K562 (cell line): ENCODE results near the gene BTN3A1. TPM values are rescaled to one million over a fixed set of nuclear protein-coding genes. Genes with fewer than 3 reads are reported as not detected.

ENCODE experiments used
- HCFC1 ChIP-seq: IDR thresholded peaks from 2 replicates; pipeline ENCODE4 v1.6.1; 2012; ENCODE audit warnings: low read depth, low read length, improper control_type of control experiment
- MECOM ChIP-seq: fragments of 250-450 bp; sonication (Bioruptor Pico); IDR thresholded peaks from 2 replicates; pipeline ENCODE4 v1.8.0; 2022; ENCODE audit warnings: inconsistent platforms
- MTA1 ChIP-seq: fragments of 450-650 bp; IDR thresholded peaks from 2 replicates; pipeline ENCODE4 v1.6.1; 2017; ENCODE audit warnings: borderline replicate concordance
- NFIX ChIP-seq: fragments of 250-450 bp; sonication (Bioruptor Pico); IDR thresholded peaks from 2 replicates; pipeline ENCODE4 v1.4.0; 2020; ENCODE audit warnings: low read depth, mild to moderate bottlenecking, moderate library complexity
- POLR2AphosphoS2 ChIP-seq: IDR thresholded peaks from 2 replicates; pipeline ENCODE4 v1.6.1; 2012; ENCODE audit warnings: low read length, improper control_type of control experiment
- STAT5B ChIP-seq: fragments of 250-450 bp; sonication (Bioruptor Pico); IDR thresholded peaks from 2 replicates; pipeline ENCODE4 v1.8.0; 2021; ENCODE audit warnings: mild to moderate bottlenecking, inconsistent platforms
- ZNF436 ChIP-seq: fragments of 250-450, 450-650 bp; sonication (Bioruptor Pico); formaldehyde crosslinking; IDR thresholded peaks from 2 replicates; pipeline ENCODE4 v1.7.0; 2020; ENCODE audit warnings: mild to moderate bottlenecking
- ZNF780A ChIP-seq: fragments of 250-450 bp; sonication (Bioruptor Pico); IDR thresholded peaks from 2 replicates; pipeline ENCODE4 v1.5.0; 2021; ENCODE audit warnings: mild to moderate bottlenecking
- polyA plus RNA-seq, 8 experiments: library from polyadenylated mRNA; depleted of rRNA in 4 of 8; stranded (reverse) in 5 of 8; unstranded in 3 of 8; fragments of >200 nt; fragmentation: Nextera tagmentation in 2 of 8; fragmentation: Illumina TruSeq in 1 of 8; extraction: Ambion mirVana in 2 of 8; extraction: Trizol in 1 of 8; gene quantifications; 2 replicates each; pipeline versions ENCODE4 v1.2.1 to v1.2.3, GENCODE V29; 2011 to 2014; ENCODE audit warnings: inconsistent platforms in 1 of 8, missing spikeins in 1 of 8
- total RNA-seq, 7 experiments: library from RNA; depleted of rRNA in 6 of 7; stranded (reverse); fragments of >200 nt in 6 of 7; fragmentation: Illumina TruSeq in 2 of 7; extraction: Trizol in 2 of 7; gene quantifications; 2 replicates each; pipeline versions ENCODE4 v1.2.1 to v1.2.3, GENCODE V29; 2011 to 2021; ENCODE audit warnings: low replicate concordance in 1 of 7
- TF ChIP-seq, protein P1 (sequence below): fragments of 250-450 bp; sonication (Bioruptor Pico); IDR thresholded peaks from 2 replicates; pipeline ENCODE4 v1.5.0; 2021

BTN3A1 gene
- total and polyA plus RNA-seq, 9 of the 15 experiments (the other 6 are each of a cell fraction or from before 2014, with no cell fraction given), result 0.84 to 8.5 (median 3.9) TPM

DNA sequence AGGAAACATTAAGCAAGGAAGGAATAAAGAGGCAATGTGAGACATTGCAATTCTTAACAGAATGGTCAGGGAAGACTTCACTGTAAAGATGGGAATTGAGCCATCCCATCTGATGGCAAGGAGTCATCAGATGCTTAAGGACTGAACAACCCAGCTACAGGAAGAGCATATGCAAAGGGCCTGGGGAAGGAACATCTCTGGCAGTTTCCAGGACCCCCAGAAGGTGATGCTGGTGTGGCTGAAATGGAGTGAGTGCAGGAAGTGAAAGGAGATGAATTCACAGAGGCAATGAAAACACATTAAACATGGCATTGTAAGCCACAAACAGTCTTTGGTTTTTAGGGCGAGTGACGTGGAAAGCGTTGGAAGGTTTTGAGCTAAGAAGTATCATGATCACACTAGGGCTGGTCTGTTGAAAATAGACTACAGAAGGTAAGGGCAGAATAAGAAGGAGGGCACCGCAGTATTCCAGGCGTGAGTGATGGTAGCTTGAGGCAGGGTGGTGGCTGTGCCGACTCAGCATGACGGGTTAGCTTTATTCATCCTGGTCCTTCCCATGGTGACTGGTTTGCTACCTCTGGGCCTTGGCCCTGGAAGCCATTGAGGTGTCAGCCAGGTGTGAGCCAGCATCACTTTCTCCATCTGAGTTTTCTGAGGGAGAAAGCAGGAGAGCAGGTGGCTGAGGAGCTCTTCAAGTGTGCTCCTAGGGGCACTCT is 62.5 kb downstream of the BTN3A1 start (continued):
- TF ChIP-seq, protein P1, sequence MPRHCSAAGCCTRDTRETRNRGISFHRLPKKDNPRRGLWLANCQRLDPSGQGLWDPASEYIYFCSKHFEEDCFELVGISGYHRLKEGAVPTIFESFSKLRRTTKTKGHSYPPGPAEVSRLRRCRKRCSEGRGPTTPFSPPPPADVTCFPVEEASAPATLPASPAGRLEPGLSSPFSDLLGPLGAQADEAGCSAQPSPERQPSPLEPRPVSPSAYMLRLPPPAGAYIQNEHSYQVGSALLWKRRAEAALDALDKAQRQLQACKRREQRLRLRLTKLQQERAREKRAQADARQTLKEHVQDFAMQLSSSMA (CRISPR knock-in tag), result no peak
- no peak for TF ChIP-seq ZNF436 (CRISPR knock-in tag)
- no peak for TF ChIP-seq NFIX
- no peak for TF ChIP-seq POLR2AphosphoS2
- no peak for TF ChIP-seq MECOM
- no peak for TF ChIP-seq ZNF780A (CRISPR knock-in tag)
- no peak for TF ChIP-seq HCFC1
- TF ChIP-seq MTA1, result no peak
- no peak for TF ChIP-seq STAT5B (CRISPR knock-in tag)

Other genes starting within 250 kb of the BTN3A1 start
- 2.7 and 3.1 TPM in 2 replicates for gene BTN3A2, start 37.1 kb upstream of the BTN3A1 start, total RNA-seq (2014; rRNA removed)
- 5.8 and 6.8 TPM in 2 replicates for gene BTN3A2, start 37.1 kb upstream of the BTN3A1 start, total RNA-seq (2014; rRNA removed; fragmentation: Illumina TruSeq; extraction: Trizol)
- gene BTN3A2, start 37.1 kb upstream of the BTN3A1 start, total RNA-seq (2015; rRNA removed; fragmentation: Illumina TruSeq; extraction: Trizol), result 4.4 and 5.3 TPM in 2 replicates
- gene BTN3A2, start 37.1 kb upstream of the BTN3A1 start, total RNA-seq (2021), result 5.1 and 6.4 TPM in 2 replicates
- 10.1 and 11.2 TPM in 2 replicates for gene BTN3A2, start 37.1 kb upstream of the BTN3A1 start, polyA plus RNA-seq (2011; rRNA removed)
- gene BTN3A2, start 37.1 kb upstream of the BTN3A1 start, polyA plus RNA-seq (2014; fragmentation: Illumina TruSeq; extraction: Trizol), result 6.1 and 7.6 TPM in 2 replicates
- gene BTN3A2, start 37.1 kb upstream of the BTN3A1 start, polyA plus RNA-seq (2014; fragmentation: Nextera tagmentation; extraction: Ambion mirVana), result 1 to 10 TPM; 3.5 to 7.5 TPM
- gene BTN3A2, start 37.1 kb upstream of the BTN3A1 start, polyA plus RNA-seq (2014; rRNA removed), result 6.2 and 7.7 TPM in 2 replicates
- gene BTN2A2, start 19.2 kb upstream of the BTN3A1 start, total RNA-seq (2014; rRNA removed), result 5.9 and 8.1 TPM in 2 replicates
- 10.0 and 10.1 TPM in 2 replicates for gene BTN2A2, start 19.2 kb upstream of the BTN3A1 start, total RNA-seq (2014; rRNA removed; fragmentation: Illumina TruSeq; extraction: Trizol)
- 7.9 and 8.6 TPM in 2 replicates for gene BTN2A2, start 19.2 kb upstream of the BTN3A1 start, total RNA-seq (2015; rRNA removed; fragmentation: Illumina TruSeq; extraction: Trizol)
- 10.1 and 11.5 TPM in 2 replicates for gene BTN2A2, start 19.2 kb upstream of the BTN3A1 start, total RNA-seq (2021)
- gene BTN2A2, start 19.2 kb upstream of the BTN3A1 start, polyA plus RNA-seq (2011; rRNA removed), result 15.5 and 17.1 TPM in 2 replicates
- gene BTN2A2, start 19.2 kb upstream of the BTN3A1 start, polyA plus RNA-seq (2014; fragmentation: Illumina TruSeq; extraction: Trizol), result 9.1 and 9.3 TPM in 2 replicates
- gene BTN2A2, start 19.2 kb upstream of the BTN3A1 start, polyA plus RNA-seq (2014; fragmentation: Nextera tagmentation; extraction: Ambion mirVana), result 10 to 100 TPM in 1 of 2 experiments, 1 to 10 TPM in 1; 8.4 to 11.7 TPM
- gene BTN2A2, start 19.2 kb upstream of the BTN3A1 start, polyA plus RNA-seq (2014; rRNA removed), result 10.2 and 11.9 TPM in 2 replicates
- gene BTN3A3, start 38.2 kb downstream of the BTN3A1 start, total RNA-seq (2014; rRNA removed), result 0.45 and 1.0 TPM in 2 replicates
- gene BTN3A3, start 38.2 kb downstream of the BTN3A1 start, total RNA-seq (2014; rRNA removed; fragmentation: Illumina TruSeq; extraction: Trizol), result 1.2 and 1.4 TPM in 2 replicates
- gene BTN3A3, start 38.2 kb downstream of the BTN3A1 start, total RNA-seq (2015; rRNA removed; fragmentation: Illumina TruSeq; extraction: Trizol), result 0.98 and 1.3 TPM in 2 replicates
- 1.4 and 1.5 TPM in 2 replicates for gene BTN3A3, start 38.2 kb downstream of the BTN3A1 start, total RNA-seq (2021)
- 3.5 and 7.6 TPM in 2 replicates for gene BTN3A3, start 38.2 kb downstream of the BTN3A1 start, polyA plus RNA-seq (2011; rRNA removed)
- 0.71 and 1.00 TPM in 2 replicates for gene BTN3A3, start 38.2 kb downstream of the BTN3A1 start, polyA plus RNA-seq (2014; fragmentation: Illumina TruSeq; extraction: Trizol)
- under 1 TPM; 0.21 to 0.41 TPM for gene BTN3A3, start 38.2 kb downstream of the BTN3A1 start, polyA plus RNA-seq (2014; fragmentation: Nextera tagmentation; extraction: Ambion mirVana)
- gene BTN3A3, start 38.2 kb downstream of the BTN3A1 start, polyA plus RNA-seq (2014; rRNA removed), result 1.1 and 1.3 TPM in 2 replicates
- gene BTN2A1, start 55.7 kb downstream of the BTN3A1 start, total RNA-seq (2014; rRNA removed), result 6.7 and 6.8 TPM in 2 replicates
- 17.2 and 17.6 TPM in 2 replicates for gene BTN2A1, start 55.7 kb downstream of the BTN3A1 start, total RNA-seq (2014; rRNA removed; fragmentation: Illumina TruSeq; extraction: Trizol)
- gene BTN2A1, start 55.7 kb downstream of the BTN3A1 start, total RNA-seq (2015; rRNA removed; fragmentation: Illumina TruSeq; extraction: Trizol), result 15.9 and 16.2 TPM in 2 replicates
- 13.0 and 13.5 TPM in 2 replicates for gene BTN2A1, start 55.7 kb downstream of the BTN3A1 start, total RNA-seq (2021)
- 18.9 and 23.2 TPM in 2 replicates for gene BTN2A1, start 55.7 kb downstream of the BTN3A1 start, polyA plus RNA-seq (2011; rRNA removed)
- gene BTN2A1, start 55.7 kb downstream of the BTN3A1 start, polyA plus RNA-seq (2014; fragmentation: Illumina TruSeq; extraction: Trizol), result 19.4 and 22.1 TPM in 2 replicates
- gene BTN2A1, start 55.7 kb downstream of the BTN3A1 start, polyA plus RNA-seq (2014; fragmentation: Nextera tagmentation; extraction: Ambion mirVana), result 10 to 100 TPM in 1 of 2 experiments, 1 to 10 TPM in 1; 7.0 to 16.4 TPM
- 18.0 and 21.7 TPM in 2 replicates for gene BTN2A1, start 55.7 kb downstream of the BTN3A1 start, polyA plus RNA-seq (2014; rRNA removed)
- gene BTN1A1, start 98.0 kb downstream of the BTN3A1 start, total RNA-seq (2014; rRNA removed), result 0.09 TPM in 1 of 2 replicates, not detected in the other
- gene BTN1A1, start 98.0 kb downstream of the BTN3A1 start, total RNA-seq (2014; rRNA removed; fragmentation: Illumina TruSeq; extraction: Trizol), result 0.15 TPM in 1 of 2 replicates, not detected in the other
- gene BTN1A1, start 98.0 kb downstream of the BTN3A1 start, total RNA-seq (2015; rRNA removed; fragmentation: Illumina TruSeq; extraction: Trizol), result not detected in 2 replicates
- gene BTN1A1, start 98.0 kb downstream of the BTN3A1 start, total RNA-seq (2021), result 0.09 TPM in 1 of 2 replicates, not detected in the other
- 0.04 TPM in 2 replicates for gene BTN1A1, start 98.0 kb downstream of the BTN3A1 start, polyA plus RNA-seq (2011; rRNA removed)
- 0.06 TPM in 1 of 2 replicates, not detected in the other for gene BTN1A1, start 98.0 kb downstream of the BTN3A1 start, polyA plus RNA-seq (2014; fragmentation: Illumina TruSeq; extraction: Trizol)
- gene BTN1A1, start 98.0 kb downstream of the BTN3A1 start, polyA plus RNA-seq (2014; fragmentation: Nextera tagmentation; extraction: Ambion mirVana), result under 1 TPM in 1 of 2 experiments, not detected in 1; 0.01 TPM
- gene BTN1A1, start 98.0 kb downstream of the BTN3A1 start, polyA plus RNA-seq (2014; rRNA removed), result not detected in 2 replicates
- 71.8 and 87.5 TPM in 2 replicates for gene HMGN4, start 136.1 kb downstream of the BTN3A1 start, total RNA-seq (2014; rRNA removed)
- gene HMGN4, start 136.1 kb downstream of the BTN3A1 start, total RNA-seq (2014; rRNA removed; fragmentation: Illumina TruSeq; extraction: Trizol), result 134 and 145 TPM in 2 replicates
- 100 and 102 TPM in 2 replicates for gene HMGN4, start 136.1 kb downstream of the BTN3A1 start, total RNA-seq (2015; rRNA removed; fragmentation: Illumina TruSeq; extraction: Trizol)
- gene HMGN4, start 136.1 kb downstream of the BTN3A1 start, total RNA-seq (2021), result 78.8 and 79.9 TPM in 2 replicates
- 95.4 and 111 TPM in 2 replicates for gene HMGN4, start 136.1 kb downstream of the BTN3A1 start, polyA plus RNA-seq (2011; rRNA removed)
- gene HMGN4, start 136.1 kb downstream of the BTN3A1 start, polyA plus RNA-seq (2014; fragmentation: Illumina TruSeq; extraction: Trizol), result 97.0 and 104 TPM in 2 replicates
- gene HMGN4, start 136.1 kb downstream of the BTN3A1 start, polyA plus RNA-seq (2014; fragmentation: Nextera tagmentation; extraction: Ambion mirVana), result 10 to 100 TPM; 35.4 to 41.1 TPM
- gene HMGN4, start 136.1 kb downstream of the BTN3A1 start, polyA plus RNA-seq (2014; rRNA removed), result 92.2 and 94.1 TPM in 2 replicates
- gene ABT1, start 194.7 kb downstream of the BTN3A1 start, total RNA-seq (2014; rRNA removed), result 52.7 and 60.6 TPM in 2 replicates
- gene ABT1, start 194.7 kb downstream of the BTN3A1 start, total RNA-seq (2014; rRNA removed; fragmentation: Illumina TruSeq; extraction: Trizol), result 19.9 and 21.5 TPM in 2 replicates
- gene ABT1, start 194.7 kb downstream of the BTN3A1 start, total RNA-seq (2015; rRNA removed; fragmentation: Illumina TruSeq; extraction: Trizol), result 37.9 and 40.7 TPM in 2 replicates
- gene ABT1, start 194.7 kb downstream of the BTN3A1 start, total RNA-seq (2021), result 45.4 and 47.8 TPM in 2 replicates
- gene ABT1, start 194.7 kb downstream of the BTN3A1 start, polyA plus RNA-seq (2011; rRNA removed), result 45.9 and 47.2 TPM in 2 replicates
- gene ABT1, start 194.7 kb downstream of the BTN3A1 start, polyA plus RNA-seq (2014; fragmentation: Illumina TruSeq; extraction: Trizol), result 29.6 and 40.5 TPM in 2 replicates
- gene ABT1, start 194.7 kb downstream of the BTN3A1 start, polyA plus RNA-seq (2014; fragmentation: Nextera tagmentation; extraction: Ambion mirVana), result 10 to 100 TPM in 1 of 2 experiments, 1 to 10 TPM in 1; 8.8 to 25.2 TPM
- 51.1 and 59.4 TPM in 2 replicates for gene ABT1, start 194.7 kb downstream of the BTN3A1 start, polyA plus RNA-seq (2014; rRNA removed)